HG02678 (cell line): ENCODE measurements around the gene NFKBIE.
A peak's percentile ranks its signal among the peaks of the same experiment; 100 is the strongest.
"Not testable (repeated sequence)": the region's sequence is repeated elsewhere in the genome, so short reads cannot be mapped to it uniquely, and the experiment has no call there.

Experiments used
- ATAC-seq: cut with Tn5 transposase; IDR thresholded peaks from one replicate; pipeline ENCODE4 v1.9.1; 2021; ENCODE audit warnings: mild to moderate bottlenecking, moderate library complexity; ENCODE audit not compliant: unreplicated experiment

NFKBIE gene

GRCh38 chr6:44246663-44247337 is 18.6 kb downstream of the NFKBIE start, which contains the start of gene HSP90AB1:
Gene HSP90AB1 (plus strand): TSS chr6:44247101. CDS start chr6:44248630, 1,529 bp downstream.
- peak; percentile 60 for ATAC-seq

GRCh38 chr6:44245912-44246662 is 19.3 kb downstream of the NFKBIE start:
- peak; percentile 60 for ATAC-seq

GRCh38 chr6:44245391-44245911 is 19.9 kb downstream of the NFKBIE start:
- ATAC-seq = no peak

- no peak for ATAC-seq
These were observed 22.0 kb downstream of the NFKBIE start for GRCh38 chr6:44243345-44243744.

- no peak for ATAC-seq
These were observed 26.5 kb downstream of the NFKBIE start for GRCh38 chr6:44238687-44239350.

- ATAC-seq = peak; percentile 82
These were observed 27.4 kb downstream of the NFKBIE start for GRCh38 chr6:44237813-44238433.

- peak; percentile 73 for ATAC-seq
These were observed 28.1 kb downstream of the NFKBIE start for GRCh38 chr6:44237021-44237812.

- no peak for ATAC-seq
These were observed 29.3 kb downstream of the NFKBIE start for GRCh38 chr6:44235891-44236516.

GRCh38 chr6:44235269-44235668 is 30.1 kb downstream of the NFKBIE start:
- ATAC-seq = no peak

GRCh38 chr6:44234101-44235025 is 31.0 kb downstream of the NFKBIE start:
- ATAC-seq = no peak

GRCh38 chr6:44233567-44234100 is 31.7 kb downstream of the NFKBIE start:
- no peak for ATAC-seq

- no peak for ATAC-seq
These were observed 32.4 kb downstream of the NFKBIE start for GRCh38 chr6:44232676-44233566.

GRCh38 chr6:44231426-44231825 is 33.9 kb downstream of the NFKBIE start:
- ATAC-seq = not testable (repeated sequence)

- no peak for ATAC-seq
These were observed 35.2 kb downstream of the NFKBIE start for GRCh38 chr6:44230034-44230675.

- ATAC-seq = no peak
These were observed 35.8 kb downstream of the NFKBIE start for GRCh38 chr6:44229376-44230033.

GRCh38 chr6:44228836-44229235 is 36.5 kb downstream of the NFKBIE start:
- ATAC-seq = no peak
